Activated T-helper 2 cell treated with anti-CD3 and anti-CD28 coated beads, Interferon-gamma antibody, Interleukin-2, Interleukin-4, amounts not matched to agents 10 μg/mL and 5 μg/mL and 100 μg/mL, durations not matched to agents 14 hours and 24 hours and 36 hours (primary cell): ENCODE results near the gene SLC25A34. TPM values are rescaled to one million over a fixed set of nuclear protein-coding genes. Genes with fewer than 3 reads are reported as not detected.

Source experiments
- total RNA-seq: library from RNA; stranded (reverse); gene quantifications from 2 replicates; pipeline ENCODE4 v1.2.3, GENCODE V29; 2022

SLC25A34 gene
- total RNA-seq, 1 donor from 2014 or later: 1.6 TPM

Other genes with a start within 250 kb of the SLC25A34 start
- gene CASP9, start 212.0 kb upstream of the SLC25A34 start, total RNA-seq: 18.6 and 19.4 TPM in 2 replicates
- 10.9 and 18.7 TPM in 2 replicates for gene DNAJC16, start 209.4 kb upstream of the SLC25A34 start, total RNA-seq
- gene AGMAT, start 151.2 kb upstream of the SLC25A34 start, total RNA-seq: 30.1 and 32.5 TPM in 2 replicates
- 46.4 and 47.7 TPM in 2 replicates for gene DDI2, start 118.8 kb upstream of the SLC25A34 start, total RNA-seq
- gene PLEKHM2, start 51.9 kb upstream of the SLC25A34 start, total RNA-seq: 55.9 and 61.6 TPM in 2 replicates
- not detected in 2 replicates for gene TMEM82, start 6.2 kb downstream of the SLC25A34 start, total RNA-seq
- not detected in 2 replicates for gene FBLIM1, start 22.5 kb downstream of the SLC25A34 start, total RNA-seq
- 1.5 and 1.6 TPM in 2 replicates for gene UQCRHL, start 71.4 kb downstream of the SLC25A34 start, total RNA-seq
- 75.0 and 75.9 TPM in 2 replicates for gene SPEN, start 111.4 kb downstream of the SLC25A34 start, total RNA-seq
- gene ZBTB17, start 239.8 kb downstream of the SLC25A34 start, total RNA-seq: 65.7 and 67.8 TPM in 2 replicates